ENCODE data around the gene ARMH3.

- TF ChIP-seq POLR2A (IDR thresholded peaks at IDR 0.05) (no peak), CTCF (IDR thresholded peaks at IDR 0.05) (no peak)
These were observed 15.5 kb downstream of the ARMH3 start for GRCh38 chr10:102040305-102041050.

All from testis (tissue), 2 donors.